Gastrocnemius medialis (tissue), 4 donors: Measurements from ENCODE around the gene CNST. TPM values are rescaled to one million over a fixed set of nuclear protein-coding genes. Genes with fewer than 3 reads are reported as not detected.

Source experiments
- ATAC-seq, 2 donors: fragments of 150-250 bp; one replicate each; pipeline ENCODE4 v1.9.1; 2016
- DNase-seq, 2 donors: peaks; one replicate each; pipeline ENCODE4 v3.0.0-alpha.2; 2019
- H3K27ac ChIP-seq, 4 donors: fragments of 200-600 bp; sonication (generic); 1 replicate in 1 of 4; 2 replicates in 3 of 4; pipeline ENCODE4 v1.5.1; 2016 to 2018; ENCODE audit warnings: mild to moderate bottlenecking in 2 of 4, moderate library complexity in 1 of 4
- H3K27me3 ChIP-seq, 3 donors: fragments of 200-600 bp; sonication (generic) in 2 of 3; 1 replicate in 1 of 3; 2 replicates in 2 of 3; pipeline versions ENCODE4 v1.5.1 to v1.6.0; 2016 to 2019; ENCODE audit warnings: mild to moderate bottlenecking in 1 of 3, moderate library complexity in 1 of 3
- H3K36me3 ChIP-seq, 2 donors: fragments of 200-600 bp; sonication (generic) in 1 of 2; one replicate each; pipeline ENCODE4 v1.5.1; 2017 to 2018
- H3K4me1 ChIP-seq, 2 donors: fragments of 200-600 bp; sonication (generic) in 1 of 2; one replicate each; pipeline ENCODE4 v1.5.1; 2016 to 2017; ENCODE audit warnings: mild to moderate bottlenecking in 2 of 2
- H3K4me3 ChIP-seq, 4 donors: fragments of 200-600 bp; sonication (generic) in 3 of 4; 1 replicate in 1 of 4; 2 replicates in 3 of 4; pipeline ENCODE4 v1.5.1; 2016 to 2019; ENCODE audit warnings: mild to moderate bottlenecking in 2 of 4
- H3K9me3 ChIP-seq, 3 donors: fragments of 200-600 bp; sonication (generic) in 2 of 3; 1 replicate in 1 of 3; 2 replicates in 2 of 3; pipeline ENCODE4 v1.5.1; 2016 to 2019
- CTCF ChIP-seq, 5 experiments: fragments of 450-650 bp in 3 of 5; fragments of 200-600 bp in 2 of 5; sonication (generic) in 2 of 5; IDR thresholded peaks in 4 of 5; conservative IDR thresholded peaks in 1 of 5; 1 replicate in 4 of 5; 2 replicates in 1 of 5; pipeline ENCODE4 v1.5.1; 2016 to 2019; ENCODE audit warnings: antibody characterized with exemption in 5 of 5, mild to moderate bottlenecking in 3 of 5, moderate library complexity in 3 of 5
- POLR2A ChIP-seq, 2 donors: fragments of 450-650 bp; IDR thresholded peaks; one replicate each; pipeline ENCODE4 v1.6.1; 2017; ENCODE audit warnings: antibody characterized with exemption in 2 of 2, mild to moderate bottlenecking in 2 of 2, moderate library complexity in 2 of 2
- in situ Hi-C, 4 donors: fragments of 200-750 bp; cut with MboI; loops; one replicate each; pipeline versions ENCODE4 v1.15.0 to v1.8.0; 2017; ENCODE audit warnings: low sequenced_read_pairs in 4 of 4
- intact Hi-C: fragments of 100-400 bp; cut with DNase I; formaldehyde crosslinking; loops from one replicate; pipeline ENCODE4 v1.15.1; 2023; ENCODE audit warnings: low total_unique reads
- total RNA-seq, 4 donors: library from RNA; depleted of rRNA; stranded (reverse); fragments of >200 nt; gene quantifications; one replicate each; pipeline versions ENCODE4 v1.1.0 to v1.2.3, GENCODE V29; 2016

The CNST gene
- total RNA-seq, 4 donors from 2014 or later = 62.7 to 105 (median 81.5) TPM

DNA sequence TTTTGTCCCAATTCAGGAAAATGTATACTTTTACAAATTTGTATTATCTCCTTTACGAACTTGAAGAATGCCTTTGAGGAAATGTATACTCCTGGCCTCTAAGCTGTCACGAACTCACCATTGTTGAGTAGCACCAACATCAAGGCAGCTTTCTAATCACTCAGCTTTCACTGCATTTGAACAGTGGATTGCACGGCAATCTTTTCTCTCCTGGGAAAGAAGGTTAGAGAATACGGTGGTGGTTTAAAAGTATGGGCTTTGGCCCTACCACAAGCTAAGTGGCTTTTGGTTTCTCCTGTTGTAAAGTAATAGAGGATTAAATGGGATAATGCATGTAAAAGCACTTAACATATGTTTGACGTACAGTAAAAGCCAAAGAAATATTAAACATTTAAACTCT is 57.8 kb downstream of the CNST start:
- Histone ChIP-seq H3K9me3 (no peaks in the 10 kb centered on the region), H3K4me3 (no peak overlapping the region), H3K27ac (peak overlapping the region in 2 of 4 donors; percentile 4 to 48), H3K36me3 (peaks cover 0 to 56% of the 10 kb centered on the region in 2 donors), H3K4me1 (peaks cover 10 to 18% of the 10 kb centered on the region in 2 donors), H3K27me3 (no peaks in the 10 kb centered on the region)
- TF ChIP-seq CTCF (IDR thresholded peaks at IDR 0.05 in 4 of 5, conservative IDR thresholded peaks at IDR 0.05 in 1 of 5) (no peak), POLR2A (IDR thresholded peaks at IDR 0.05) (no peak)
- in situ Hi-C loops (loop anchor here in 1 of 4 donors (10.0 kb wide), 1 partner anchor 49 kb away; no protein-coding TSS in a partner anchor), intact Hi-C loops (no loop called here)
- DNase-seq (no peak), ATAC-seq (no peak)

DNA sequence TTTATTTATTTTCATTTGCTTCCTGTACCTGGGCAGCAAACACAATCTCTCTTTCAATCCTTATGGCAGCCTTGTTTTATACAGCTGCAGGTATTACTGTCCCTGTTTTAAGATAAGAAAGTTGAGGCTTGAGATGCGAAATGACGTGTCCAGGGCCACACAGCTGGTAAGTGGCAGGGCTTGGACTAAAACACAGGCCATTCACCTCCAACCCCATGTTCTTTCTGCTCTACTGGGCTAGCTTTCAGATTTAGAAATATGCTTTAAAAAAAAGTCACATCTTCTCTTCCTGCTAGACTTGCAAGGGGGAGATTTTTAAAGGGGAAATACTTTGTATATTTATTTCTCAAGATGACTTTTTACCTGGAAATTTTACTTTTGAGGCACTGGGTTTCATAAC is 62.8 kb downstream of the CNST start:
- no peaks in the 10 kb centered on the region for H3K27me3 ChIP-seq
- peaks cover 0 to 8% of the 10 kb centered on the region in 2 donors for H3K4me1 ChIP-seq
- DNase-seq = no peak
- TF ChIP-seq CTCF (IDR thresholded peaks at IDR 0.05 in 4 of 5, conservative IDR thresholded peaks at IDR 0.05 in 1 of 5) = no peak
- TF ChIP-seq POLR2A (IDR thresholded peaks at IDR 0.05) = no peak
- in situ Hi-C loops (loop anchor here in 1 of 4 donors (10.0 kb wide), 1 partner anchor 54 kb away; no protein-coding TSS in a partner anchor), intact Hi-C loops (no loop called here)
- H3K27ac ChIP-seq = no peak overlapping the region
- no peak overlapping the region for H3K4me3 ChIP-seq
- H3K9me3 ChIP-seq = no peaks in the 10 kb centered on the region
- no peak for ATAC-seq
- peaks cover 0 to 38% of the 10 kb centered on the region in 2 donors for H3K36me3 ChIP-seq

DNA sequence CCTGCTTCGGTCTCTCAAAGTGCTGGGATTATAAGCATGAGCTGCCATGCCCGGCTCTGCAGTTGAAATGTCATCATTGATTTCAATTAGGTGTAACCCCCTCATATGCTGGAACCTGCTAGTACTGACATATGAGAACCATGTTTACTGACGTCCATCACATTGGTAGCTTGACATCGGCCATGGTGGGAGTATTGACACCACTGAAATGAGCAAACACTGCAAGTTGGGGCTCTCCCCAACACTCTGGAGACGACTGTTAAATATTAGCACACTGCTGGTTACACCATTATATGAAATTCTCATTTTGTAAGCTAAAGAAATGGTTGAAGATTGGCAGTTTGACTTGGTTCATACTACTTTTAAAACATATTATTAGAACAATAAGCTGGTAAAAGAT is 63.7 kb downstream of the CNST start:
- ATAC-seq (no peak), DNase-seq (no peak)
- Histone ChIP-seq H3K4me3 (no peak overlapping the region), H3K27me3 (no peaks in the 10 kb centered on the region), H3K27ac (no peak overlapping the region), H3K4me1 (peaks cover 0 to 8% of the 10 kb centered on the region in 2 donors), H3K36me3 (peaks cover 0 to 37% of the 10 kb centered on the region in 2 donors), H3K9me3 (no peaks in the 10 kb centered on the region)
- in situ Hi-C loops = loop anchor here in 1 of 4 donors (10.0 kb wide), 1 partner anchor 55 kb away; no protein-coding TSS in a partner anchor
- intact Hi-C loops = no loop called here
- TF ChIP-seq CTCF (IDR thresholded peaks at IDR 0.05 in 4 of 5, conservative IDR thresholded peaks at IDR 0.05 in 1 of 5) = no peak
- no peak for TF ChIP-seq POLR2A (IDR thresholded peaks at IDR 0.05)

DNA sequence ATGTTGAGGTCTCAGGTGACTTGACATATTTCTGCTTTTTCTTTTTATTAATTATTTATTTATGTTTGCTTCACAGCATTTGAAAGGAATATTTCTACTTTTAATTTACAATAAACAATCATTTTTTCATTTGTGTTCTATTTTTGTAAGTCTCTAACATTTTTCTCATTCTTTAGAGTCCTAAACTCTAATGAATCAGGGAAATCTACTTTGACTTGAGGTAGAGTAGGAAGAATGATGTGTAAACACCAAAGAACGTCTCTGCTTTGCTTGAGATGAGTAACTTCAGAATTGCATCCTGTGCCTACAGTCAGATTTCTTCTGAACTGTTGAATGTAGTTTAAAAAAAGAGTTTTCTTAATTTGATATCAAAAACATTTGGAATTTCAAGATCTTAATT is 65.2 kb downstream of the CNST start:
- peaks cover 0 to 8% of the 10 kb centered on the region in 2 donors for H3K4me1 ChIP-seq
- DNase-seq (no peak), ATAC-seq (no peak)
- no peak overlapping the region for H3K27ac ChIP-seq
- in situ Hi-C loops = no loop called here
- H3K4me3 ChIP-seq = no peak overlapping the region
- intact Hi-C loops = no loop called here
- H3K27me3 ChIP-seq = no peaks in the 10 kb centered on the region
- peaks cover 0 to 37% of the 10 kb centered on the region in 2 donors for H3K36me3 ChIP-seq
- H3K9me3 ChIP-seq = no peaks in the 10 kb centered on the region
- TF ChIP-seq POLR2A (IDR thresholded peaks at IDR 0.05) = no peak
- TF ChIP-seq CTCF (IDR thresholded peaks at IDR 0.05 in 4 of 5, conservative IDR thresholded peaks at IDR 0.05 in 1 of 5) = no peak
